ENCODE measurements around the gene PGA5.
A peak's percentile ranks its signal among the peaks of the same experiment; 100 is the strongest.
"Not testable (repeated sequence)": the region's sequence is repeated elsewhere in the genome, so short reads cannot be mapped to it uniquely, and the experiment has no call there.

PGA5 gene

GRCh38 chr11:61229458-61229857, 11.5 kb upstream of the PGA5 start:
- DNase-seq, result not testable (repeated sequence)

- not testable (repeated sequence) for DNase-seq
Observed at GRCh38 chr11:61231033-61231432, 9.9 kb upstream of the PGA5 start.

- DNase-seq, result not testable (repeated sequence)
Observed at GRCh38 chr11:61231585-61231984, 9.4 kb upstream of the PGA5 start.

DNA sequence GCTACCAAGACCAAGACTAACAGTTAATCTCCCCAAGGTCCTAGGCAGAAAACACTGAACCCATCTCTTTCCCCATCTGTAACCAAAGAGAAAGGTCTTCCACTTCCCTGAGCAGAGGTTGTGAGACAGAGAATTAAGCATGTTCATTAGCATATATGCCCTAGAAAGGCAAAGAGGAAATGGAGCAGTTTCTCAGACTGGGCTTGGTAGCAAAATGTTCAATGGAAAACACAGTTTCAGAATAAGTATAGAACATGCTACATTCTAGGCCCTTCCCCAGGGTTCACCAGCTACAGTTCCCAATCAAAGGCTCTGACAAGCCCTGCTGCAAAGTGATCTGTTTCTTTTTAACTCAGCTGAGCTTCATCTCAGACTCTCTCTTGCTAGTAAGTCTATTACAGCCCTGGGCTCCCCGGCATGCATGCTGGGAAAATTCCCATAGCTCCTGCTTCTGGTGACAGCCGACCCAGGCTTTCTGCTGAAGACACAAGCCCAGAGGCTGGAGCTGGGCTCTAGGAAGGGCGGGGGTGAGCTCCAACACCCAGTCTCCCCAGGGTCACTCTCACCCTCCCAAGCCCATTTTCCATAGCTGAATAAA, 8.3 kb upstream of the PGA5 start:
- not testable (repeated sequence) for DNase-seq

GRCh38 chr11:61237130-61237529, 3.8 kb upstream of the PGA5 start:
- DNase-seq, result not testable (repeated sequence)

DNA sequence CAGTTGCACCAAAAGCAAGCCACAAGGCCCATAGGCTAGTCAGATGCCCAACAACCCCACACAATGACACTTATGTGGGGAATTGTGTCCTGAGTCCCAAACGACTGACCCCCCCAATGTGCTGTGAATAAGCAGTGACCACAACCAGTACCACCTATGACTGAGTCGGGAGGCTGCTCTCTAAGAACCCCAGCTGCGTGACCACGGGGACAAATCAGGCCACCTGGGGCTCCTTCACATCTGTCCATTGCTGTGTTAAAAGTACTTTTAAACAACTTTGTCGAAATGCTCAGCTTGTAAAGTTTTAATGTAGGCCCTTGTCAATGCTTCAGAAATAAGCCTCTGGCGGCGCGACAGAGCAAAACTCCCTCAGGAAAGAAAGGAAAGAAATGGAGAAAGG, 687 bp upstream of the PGA5 start:
- DNase-seq, result not testable (repeated sequence)

- DNase-seq, result not testable (repeated sequence)
Observed at GRCh38 chr11:61241526-61241925, 551 bp downstream of the PGA5 start.

DNA sequence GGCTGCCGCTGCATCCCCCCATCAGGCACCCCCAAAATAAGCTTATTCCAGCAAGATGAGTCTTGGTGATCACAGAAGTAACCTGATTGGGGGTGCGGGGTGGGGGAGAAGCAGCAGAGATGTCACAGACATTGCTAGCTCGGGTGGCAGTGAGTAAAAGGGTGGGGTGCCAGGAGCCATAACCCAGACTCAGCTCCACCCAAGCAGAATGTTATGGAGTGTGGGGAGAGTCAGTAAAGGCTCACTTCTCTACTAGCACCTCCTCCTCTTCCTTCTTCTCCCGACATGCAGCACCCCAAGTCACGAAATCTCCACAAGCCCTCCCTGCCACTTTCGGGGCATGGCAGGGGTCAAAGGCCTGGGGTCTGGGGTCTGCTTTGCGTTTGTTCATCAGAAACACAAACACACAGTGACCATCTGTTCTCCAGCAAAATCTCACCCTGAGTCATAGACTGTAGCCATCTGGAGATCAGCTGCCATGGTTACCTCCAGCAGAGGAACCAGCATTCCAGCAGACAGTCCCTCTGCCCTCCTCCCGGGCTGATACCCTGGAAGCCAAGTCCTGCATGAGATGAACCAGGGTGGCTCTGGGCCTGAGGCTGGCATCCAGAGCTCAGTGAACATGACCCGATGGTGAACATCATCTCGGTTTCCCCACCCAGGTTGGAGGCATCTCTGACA, 4.4 kb downstream of the PGA5 start:
- DNase-seq, result not testable (repeated sequence)

GRCh38 chr11:61248071-61248470, 7.1 kb downstream of the PGA5 start:
- DNase-seq, result not testable (repeated sequence)

DNA sequence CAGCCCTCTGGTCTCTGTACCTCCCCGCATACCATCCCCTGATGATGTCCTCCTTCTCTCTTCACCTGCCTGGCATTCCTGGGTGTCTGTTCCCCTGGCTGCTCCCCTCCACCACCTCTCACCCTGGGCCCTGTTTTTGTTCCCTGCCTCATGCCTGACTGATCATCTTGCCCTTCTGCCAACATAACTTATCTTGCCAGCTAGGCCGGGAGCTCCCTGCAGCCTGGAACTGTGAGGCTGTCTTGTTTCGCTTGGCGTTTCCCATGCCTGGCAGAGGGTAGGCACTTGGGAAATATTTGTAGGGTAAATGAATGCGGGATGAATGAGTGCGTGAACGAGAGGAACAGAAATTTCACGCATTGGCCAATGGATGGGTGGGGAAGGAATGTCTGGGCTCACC, 8.2 kb downstream of the PGA5 start:
- DNase-seq, result not testable (repeated sequence)

DNA sequence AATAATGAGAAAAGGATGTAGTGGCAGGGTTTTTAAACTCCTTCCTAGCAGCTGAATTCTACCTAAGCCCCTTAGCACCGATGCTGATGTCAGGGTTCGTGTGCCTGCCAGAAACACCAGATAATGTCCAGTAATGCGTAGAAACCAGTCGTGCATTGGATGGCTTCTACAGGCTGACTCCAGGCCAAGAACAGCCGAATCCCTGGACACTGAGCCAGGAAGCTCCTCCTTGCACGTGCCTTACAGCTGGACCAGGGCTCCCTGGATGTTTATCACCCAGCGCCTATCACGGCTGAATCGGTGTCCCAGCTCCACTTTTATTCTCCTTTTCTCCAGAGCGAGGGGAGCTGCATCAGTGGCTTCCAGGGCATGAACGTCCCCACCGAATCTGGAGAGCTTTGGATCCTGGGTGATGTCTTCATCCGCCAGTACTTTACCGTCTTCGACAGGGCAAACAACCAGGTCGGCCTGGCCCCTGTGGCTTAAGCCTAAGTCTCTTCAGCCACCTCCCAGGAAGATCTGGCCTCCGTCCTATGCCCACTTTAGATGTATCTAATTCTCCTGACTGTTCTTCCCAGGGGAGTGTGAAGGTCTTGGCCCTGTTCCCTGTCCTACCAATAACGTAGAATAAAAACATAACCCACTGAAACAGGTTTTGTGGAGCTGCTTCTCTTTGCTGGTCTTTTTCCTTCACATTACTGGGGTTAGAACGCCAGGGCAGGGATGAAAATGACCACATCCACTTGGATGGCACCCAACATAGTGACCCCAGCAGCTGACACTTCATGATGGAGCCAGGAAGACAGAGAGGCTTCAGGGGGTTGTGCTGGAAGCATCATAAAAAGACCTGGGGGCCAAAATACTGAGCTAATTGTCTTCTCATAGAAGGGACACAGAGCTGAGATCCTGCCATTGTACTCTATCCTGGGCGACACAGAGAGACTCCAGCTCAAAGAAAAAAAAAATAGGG, 10.1 kb downstream of the PGA5 start:
- not testable (repeated sequence) for DNase-seq

DNA sequence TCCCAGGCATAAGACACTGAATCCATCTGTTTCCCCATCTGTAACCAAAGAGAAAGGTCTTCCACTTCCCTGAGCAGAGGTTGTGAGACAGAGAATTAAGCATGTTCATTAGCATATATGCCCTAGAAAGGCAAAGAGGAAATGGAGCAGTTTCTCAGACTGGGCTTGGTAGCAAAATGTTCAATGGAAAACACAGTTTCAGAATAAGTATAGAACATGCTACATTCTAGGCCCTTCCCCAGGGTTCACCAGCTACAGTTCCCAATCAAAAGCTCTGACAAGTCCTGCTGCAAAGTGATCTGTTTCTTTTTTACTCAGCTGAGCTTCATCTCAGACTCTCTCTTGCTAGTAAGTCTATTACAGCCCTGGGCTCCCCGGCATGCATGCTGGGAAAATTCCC, 11.4 kb downstream of the PGA5 start:
- DNase-seq, result not testable (repeated sequence)

GRCh38 chr11:61254403-61255025, 13.5 kb downstream of the PGA5 start:
- peak; percentile 4 to 51 (median 24) for DNase-seq

GRCh38 chr11:61256710-61257482, 15.9 kb downstream of the PGA5 start:
- DNase-seq, result no peak

DNA sequence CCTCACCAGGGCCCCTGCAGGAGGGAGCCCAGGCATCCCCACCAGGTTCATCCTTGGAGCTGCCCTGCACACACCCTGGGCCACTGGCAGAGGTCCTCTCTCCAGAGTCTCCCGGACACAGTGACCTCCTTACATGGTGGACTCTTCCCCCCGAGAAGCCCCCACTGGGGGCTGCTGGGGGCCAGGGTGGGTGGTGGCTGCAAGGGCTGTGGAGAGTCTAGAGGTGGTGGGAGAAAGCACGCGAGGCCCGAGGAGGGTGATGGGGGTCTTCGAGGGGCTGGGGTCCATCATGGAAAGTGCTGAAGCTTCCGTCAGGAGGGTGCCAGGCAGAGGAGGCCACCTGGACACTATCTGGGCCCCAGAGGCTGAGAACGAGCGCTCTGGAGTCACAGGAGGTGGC, 17.6 kb downstream of the PGA5 start:
- no peak for DNase-seq

DNA sequence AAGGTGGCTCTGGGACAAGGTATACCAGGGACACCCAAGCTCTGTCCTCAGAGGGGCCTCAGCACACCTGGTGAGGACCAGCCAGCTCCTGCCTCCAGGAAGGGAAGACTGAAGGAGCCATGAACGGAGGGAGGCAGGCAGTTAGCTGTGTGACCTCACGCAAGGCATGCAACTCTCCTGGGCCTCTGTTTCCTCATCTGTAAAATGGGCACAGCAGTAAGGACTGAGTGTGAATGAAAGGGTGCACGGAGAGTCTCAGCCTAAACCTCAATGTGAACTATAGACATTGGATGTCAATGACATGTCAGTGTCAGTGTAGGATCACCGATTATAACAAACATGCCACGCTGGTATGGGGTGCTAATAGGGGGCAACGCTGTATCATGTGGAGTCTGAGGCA, 18.4 kb downstream of the PGA5 start:
- DNase-seq, result no peak

DNA sequence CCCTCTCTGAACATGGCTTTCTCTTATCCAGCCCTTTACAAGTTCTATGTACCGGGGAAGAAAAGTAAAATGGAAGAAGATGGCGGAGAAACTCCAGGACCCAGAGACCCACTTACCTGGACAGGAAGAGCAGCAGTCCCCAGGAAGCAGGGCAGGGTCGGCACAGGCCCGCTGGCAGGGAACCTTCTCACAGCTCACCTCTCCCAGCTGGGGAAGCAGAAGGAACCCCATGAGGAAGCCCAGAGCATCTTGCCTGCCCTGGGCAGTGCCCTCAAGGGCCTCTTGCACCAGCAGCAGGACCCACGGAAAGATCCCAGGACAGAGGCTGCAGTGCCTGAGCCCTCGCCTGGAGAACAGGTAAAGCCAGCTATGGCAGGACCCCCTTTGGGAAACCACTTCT, 23.4 kb downstream of the PGA5 start:
- no peak for DNase-seq

DNA sequence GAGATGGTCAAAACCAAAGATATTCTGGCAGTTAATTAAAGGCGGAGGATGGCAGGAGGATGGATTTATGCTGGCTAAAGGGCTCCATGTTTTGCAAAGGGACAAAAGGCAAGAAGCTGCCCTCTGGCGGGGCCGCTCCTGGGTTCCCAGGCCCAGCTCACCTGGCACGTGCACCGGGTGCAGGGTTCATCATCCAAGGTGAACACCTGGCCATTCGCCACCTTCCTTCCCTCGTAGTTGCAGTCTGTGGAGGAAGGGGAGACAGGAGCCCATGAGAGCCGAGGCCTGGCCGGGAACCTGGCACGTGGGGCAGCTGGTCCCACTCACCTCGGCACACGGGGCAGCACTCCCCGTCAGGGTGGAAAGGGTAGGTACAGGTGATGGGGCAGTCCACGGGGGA, 23.8 kb downstream of the PGA5 start:
- no peak for DNase-seq

DNA sequence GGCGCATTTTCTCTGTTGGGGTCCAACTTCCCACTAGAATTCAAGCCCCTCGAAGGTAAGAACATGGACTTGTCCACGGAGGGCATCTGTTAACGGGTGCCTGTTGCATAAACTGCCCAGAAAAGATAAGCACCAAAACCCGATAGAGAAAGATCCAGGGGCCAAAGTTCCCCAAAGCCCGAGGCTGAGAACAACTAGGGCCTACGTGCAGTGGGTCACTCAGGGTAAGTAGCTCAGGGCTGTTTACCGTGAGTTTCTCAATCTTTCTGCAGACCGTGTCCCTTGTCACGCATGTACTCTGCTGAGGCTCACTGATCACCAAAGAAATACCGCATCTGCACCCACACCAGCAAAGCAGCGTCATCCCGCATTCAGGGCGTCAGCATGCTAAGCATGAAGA, 24.4 kb downstream of the PGA5 start:
- no peak for DNase-seq

DNA sequence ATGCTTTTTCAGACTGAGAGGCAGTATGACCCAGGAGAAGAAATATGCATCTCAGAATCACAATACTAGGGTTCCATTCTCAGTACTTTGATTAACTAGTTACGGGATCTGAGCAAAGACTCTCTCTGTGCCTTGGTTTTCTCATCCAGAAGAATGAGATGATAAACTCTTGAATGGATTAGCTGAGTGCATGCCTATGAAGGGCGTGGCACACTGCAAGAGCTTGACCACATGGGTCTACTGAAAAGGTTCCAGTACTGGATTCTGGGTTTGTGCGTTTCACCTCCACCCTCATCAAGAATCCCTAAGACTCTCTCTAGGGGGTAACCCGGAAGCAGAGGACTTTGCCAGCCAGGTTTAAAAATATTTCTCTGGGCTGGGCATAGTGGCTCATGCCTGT, 25.6 kb downstream of the PGA5 start:
- DNase-seq, result no peak

GRCh38 chr11:61267437-61267841, 26.5 kb downstream of the PGA5 start:
- DNase-seq, result no peak

DNA sequence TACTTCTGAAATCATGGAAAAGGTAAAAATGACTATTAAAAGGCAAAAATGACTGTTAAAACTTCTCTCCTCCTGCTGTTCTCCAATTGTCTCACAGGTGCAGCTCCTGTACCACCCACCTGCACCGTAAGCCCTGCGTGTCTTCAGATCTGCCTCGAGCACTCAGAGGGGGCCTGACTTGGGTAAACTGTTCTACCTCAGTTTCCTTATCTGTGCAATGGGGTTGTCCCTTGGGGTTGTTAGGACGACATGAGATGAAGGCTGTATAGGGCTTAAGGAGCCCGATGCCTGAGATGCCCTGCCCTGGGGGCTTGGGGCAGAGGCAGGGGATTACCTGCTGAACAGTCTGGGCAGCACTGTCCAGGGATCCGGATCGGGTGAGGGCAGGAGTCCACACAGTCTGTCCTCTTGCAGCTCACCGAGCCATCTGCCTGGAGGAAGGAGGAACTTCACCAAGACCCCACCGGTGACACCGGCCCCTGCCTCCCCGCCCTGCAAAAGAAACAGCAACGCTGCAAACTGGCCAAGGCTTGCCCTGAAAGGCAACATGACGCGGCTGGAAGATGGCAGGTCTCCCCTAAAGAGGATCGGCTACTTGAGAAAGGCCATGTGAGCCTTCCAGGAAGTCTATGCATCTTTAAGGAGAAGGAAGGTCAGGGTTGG, 27.7 kb downstream of the PGA5 start:
- DNase-seq, result no peak

Data from stimulated activated naive CD4-positive, alpha-beta T cell (primary cell).